Measurements from ENCODE around the gene DNAAF5. TPM values are rescaled to one million over a fixed set of nuclear protein-coding genes. Genes with fewer than 3 reads are reported as not detected.

DNAAF5 gene
- total and polyA plus RNA-seq, 2 experiments from 2014 or later, result 32.7 to 93.8 TPM

- Histone ChIP-seq H3K27me3 (no peaks in the 10 kb centered on the region), H3K4me3 (no peak overlapping the region), H3K4me1 (ENCODE audit: low read depth) (peaks cover 26% of the 10 kb centered on the region), H3K9me3 (ENCODE audit: low read depth) (no peaks in the 10 kb centered on the region), H3K36me3 (no peaks in the 10 kb centered on the region), H3K27ac (peak overlapping the region; percentile 48)
- TF ChIP-seq, protein P1, sequence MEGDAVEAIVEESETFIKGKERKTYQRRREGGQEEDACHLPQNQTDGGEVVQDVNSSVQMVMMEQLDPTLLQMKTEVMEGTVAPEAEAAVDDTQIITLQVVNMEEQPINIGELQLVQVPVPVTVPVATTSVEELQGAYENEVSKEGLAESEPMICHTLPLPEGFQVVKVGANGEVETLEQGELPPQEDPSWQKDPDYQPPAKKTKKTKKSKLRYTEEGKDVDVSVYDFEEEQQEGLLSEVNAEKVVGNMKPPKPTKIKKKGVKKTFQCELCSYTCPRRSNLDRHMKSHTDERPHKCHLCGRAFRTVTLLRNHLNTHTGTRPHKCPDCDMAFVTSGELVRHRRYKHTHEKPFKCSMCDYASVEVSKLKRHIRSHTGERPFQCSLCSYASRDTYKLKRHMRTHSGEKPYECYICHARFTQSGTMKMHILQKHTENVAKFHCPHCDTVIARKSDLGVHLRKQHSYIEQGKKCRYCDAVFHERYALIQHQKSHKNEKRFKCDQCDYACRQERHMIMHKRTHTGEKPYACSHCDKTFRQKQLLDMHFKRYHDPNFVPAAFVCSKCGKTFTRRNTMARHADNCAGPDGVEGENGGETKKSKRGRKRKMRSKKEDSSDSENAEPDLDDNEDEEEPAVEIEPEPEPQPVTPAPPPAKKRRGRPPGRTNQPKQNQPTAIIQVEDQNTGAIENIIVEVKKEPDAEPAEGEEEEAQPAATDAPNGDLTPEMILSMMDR (IDR thresholded peaks at IDR 0.05; ENCODE audit: low read depth, low read length), result no peak
- no peak for DNase-seq (ENCODE audit: low read depth in 1 of 2, low spot score in 1 of 2)
Measured at GRCh38 chr7:824664-825063, 98.2 kb downstream of the DNAAF5 start.

GRCh38 chr7:825386-825785, 98.9 kb downstream of the DNAAF5 start:
- DNase-seq (ENCODE audit: low read depth in 1 of 2, low spot score in 1 of 2), result no peak

GRCh38 chr7:826230-826917, 99.9 kb downstream of the DNAAF5 start:
- Histone ChIP-seq H3K27ac (peak overlapping the region; percentile 12), H3K27me3 (no peaks in the 10 kb centered on the region), H3K4me1 (ENCODE audit: low read depth) (peaks cover 20% of the 10 kb centered on the region)

More at GRCh38 chr7:825386-825785, 98.9 kb downstream of the DNAAF5 start:
- Histone ChIP-seq H3K9me3 (ENCODE audit: low read depth) (no peaks in the 10 kb centered on the region), H3K27me3 (no peaks in the 10 kb centered on the region), H3K4me3 (no peak overlapping the region), H3K4me1 (ENCODE audit: low read depth) (peaks cover 21% of the 10 kb centered on the region), H3K36me3 (no peaks in the 10 kb centered on the region), H3K27ac (no peak overlapping the region)
- TF ChIP-seq, protein P1 (IDR thresholded peaks at IDR 0.05; ENCODE audit: low read depth, low read length), result no peak

DNA sequence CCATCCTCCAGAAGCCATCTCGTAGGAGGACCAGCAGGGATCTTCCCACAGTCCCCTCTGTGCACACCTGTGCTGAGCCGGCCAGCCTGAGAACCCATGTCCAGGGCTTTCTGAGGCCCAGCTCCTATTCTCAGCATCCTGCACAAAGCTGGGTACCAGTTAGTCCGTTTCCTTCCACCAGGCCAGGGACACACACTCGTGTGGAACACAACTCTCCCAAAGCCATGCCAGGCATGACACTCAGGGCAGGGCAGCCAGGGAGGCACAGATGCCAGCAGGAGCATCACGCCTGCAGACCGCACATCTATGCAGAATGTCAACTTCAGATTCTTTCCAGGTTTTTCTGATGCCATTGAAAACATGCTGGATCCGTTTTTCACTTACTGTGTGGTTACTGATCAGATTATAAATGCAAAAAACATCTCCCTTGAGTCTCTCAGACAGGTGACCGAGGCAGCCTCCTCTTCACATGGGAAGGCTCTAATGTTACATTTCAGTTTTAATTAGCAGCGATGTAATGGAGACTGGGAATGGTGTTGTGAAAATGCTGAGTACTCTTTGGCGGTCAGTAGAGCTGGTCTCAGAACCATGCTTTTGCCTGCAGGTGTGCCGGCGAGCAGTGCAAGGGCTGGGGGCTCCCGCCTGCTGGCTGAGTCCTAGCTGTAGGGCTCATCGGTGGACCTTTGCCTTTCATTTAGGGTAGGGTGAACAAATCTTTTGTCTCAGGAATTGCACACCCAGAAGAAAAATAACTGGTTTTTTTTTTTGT, 102.5 kb downstream of the DNAAF5 start:
- H3K4me1 ChIP-seq (ENCODE audit: low read depth), result peaks cover 28% of the 10 kb centered on the region

More at GRCh38 chr7:826230-826917, 99.9 kb downstream of the DNAAF5 start:
- Histone ChIP-seq H3K9me3 (ENCODE audit: low read depth) (no peaks in the 10 kb centered on the region), H3K4me3 (no peak overlapping the region), H3K36me3 (no peaks in the 10 kb centered on the region)
- TF ChIP-seq, protein P1 (IDR thresholded peaks at IDR 0.05; ENCODE audit: low read depth, low read length), result no peak
- DNase-seq (ENCODE audit: low read depth in 1 of 2, low spot score in 1 of 2), result no peak

GRCh38 chr7:830069-830468, 103.6 kb downstream of the DNAAF5 start:
- Histone ChIP-seq H3K27ac (peak overlapping the region; percentile 98), H3K4me3 (no peak overlapping the region), H3K36me3 (peaks cover 3% of the 10 kb centered on the region), H3K9me3 (ENCODE audit: low read depth) (no peaks in the 10 kb centered on the region), H3K4me1 (ENCODE audit: low read depth) (peaks cover 28% of the 10 kb centered on the region), H3K27me3 (no peaks in the 10 kb centered on the region)
- TF ChIP-seq, protein P1 (IDR thresholded peaks at IDR 0.05; ENCODE audit: low read depth, low read length), result no peak
- DNase-seq (ENCODE audit: low read depth in 1 of 2, low spot score in 1 of 2), result no peak

More for the DNA sequence above, 102.5 kb downstream of the DNAAF5 start:
- H3K27me3 ChIP-seq, result no peaks in the 10 kb centered on the region
- TF ChIP-seq, protein P1 (IDR thresholded peaks at IDR 0.05; ENCODE audit: low read depth, low read length), result no peak
- H3K27ac ChIP-seq, result no peak overlapping the region
- peaks cover 3% of the 10 kb centered on the region for H3K36me3 ChIP-seq
- no peaks in the 10 kb centered on the region for H3K9me3 ChIP-seq (ENCODE audit: low read depth)
- H3K4me3 ChIP-seq, result no peak overlapping the region
- no peak for DNase-seq (ENCODE audit: low read depth in 1 of 2, low spot score in 1 of 2)
